ENCODE results near the gene EVX2.

The EVX2 gene

DNA sequence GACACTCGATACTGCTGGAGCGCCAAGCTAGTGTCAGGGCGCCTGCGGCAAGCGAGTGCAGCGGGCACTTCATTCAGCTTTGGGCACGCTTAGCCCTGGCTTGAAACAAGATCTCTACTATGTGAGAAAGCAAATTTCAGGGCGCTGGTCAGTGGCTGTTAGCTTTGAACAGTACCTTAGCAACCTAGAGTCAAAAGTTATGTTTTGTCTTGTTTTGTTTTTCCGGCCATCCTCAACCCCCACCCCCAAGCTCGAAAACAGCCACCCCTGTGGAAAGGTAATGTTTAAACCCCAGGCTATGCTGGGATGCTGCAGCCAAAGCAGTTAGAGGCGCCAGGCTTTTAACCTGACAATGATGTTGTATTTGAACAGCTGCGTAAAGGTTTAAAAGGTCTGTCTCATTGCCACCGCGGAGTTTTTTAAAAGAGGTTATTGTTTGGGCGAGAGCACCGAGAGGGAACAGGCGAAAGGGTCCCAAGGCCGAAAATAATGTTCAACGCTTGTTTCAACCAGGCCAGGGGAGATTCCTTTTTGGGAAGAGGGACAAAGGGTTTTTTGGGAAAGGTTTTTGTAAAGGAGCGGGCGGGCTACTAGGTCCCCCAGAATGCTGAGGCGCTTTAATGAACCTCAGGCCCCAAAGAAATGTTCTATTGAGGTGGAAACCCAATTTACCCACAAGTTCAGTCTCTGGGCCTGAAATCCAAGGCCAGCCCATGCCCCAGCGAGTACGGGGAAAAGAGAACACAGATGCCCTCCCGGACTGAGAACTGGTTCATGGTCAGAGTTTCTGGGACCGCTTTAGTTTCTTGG is 30.6 kb upstream of the EVX2 start:
- Histone ChIP-seq H3K4me3 (ENCODE audit: low read depth, low read length, poor library complexity, severe bottlenecking) (no peak overlapping the region), H3K9me3 (ENCODE audit: low read length) (no peaks in the 10 kb centered on the region), H3K9ac (ENCODE audit: low read length) (no peak overlapping the region), H3K9me2 (ENCODE audit: low read depth, low read length) (no peaks in the 10 kb centered on the region), H2AFZ (ENCODE audit: low read length) (no peak overlapping the region), H3K4me2 (ENCODE audit: low read length) (no peak overlapping the region), H3K79me2 (ENCODE audit: insufficient read depth, low read length) (no peaks in the 10 kb centered on the region), H3K4me1 (ENCODE audit: insufficient read depth, low read length, severe bottlenecking) (no peaks in the 10 kb centered on the region), H3K27me3 (ENCODE audit: insufficient read depth, low read length) (no peaks in the 10 kb centered on the region), H3K36me3 (ENCODE audit: insufficient read depth, low read length) (no peaks in the 10 kb centered on the region), H3K27ac (ENCODE audit: low read depth, low read length, poor library complexity, severe bottlenecking) (no peak overlapping the region), H4K20me1 (ENCODE audit: insufficient read depth, low read length) (no peaks in the 10 kb centered on the region), H3F3A (ENCODE audit: insufficient read depth, low read length) (no peaks in the 10 kb centered on the region)
- no peak for TF ChIP-seq EZH2 (IDR thresholded peaks at IDR 0.05; ENCODE audit: borderline replicate concordance, low read length)
- TF ChIP-seq, protein P1, sequence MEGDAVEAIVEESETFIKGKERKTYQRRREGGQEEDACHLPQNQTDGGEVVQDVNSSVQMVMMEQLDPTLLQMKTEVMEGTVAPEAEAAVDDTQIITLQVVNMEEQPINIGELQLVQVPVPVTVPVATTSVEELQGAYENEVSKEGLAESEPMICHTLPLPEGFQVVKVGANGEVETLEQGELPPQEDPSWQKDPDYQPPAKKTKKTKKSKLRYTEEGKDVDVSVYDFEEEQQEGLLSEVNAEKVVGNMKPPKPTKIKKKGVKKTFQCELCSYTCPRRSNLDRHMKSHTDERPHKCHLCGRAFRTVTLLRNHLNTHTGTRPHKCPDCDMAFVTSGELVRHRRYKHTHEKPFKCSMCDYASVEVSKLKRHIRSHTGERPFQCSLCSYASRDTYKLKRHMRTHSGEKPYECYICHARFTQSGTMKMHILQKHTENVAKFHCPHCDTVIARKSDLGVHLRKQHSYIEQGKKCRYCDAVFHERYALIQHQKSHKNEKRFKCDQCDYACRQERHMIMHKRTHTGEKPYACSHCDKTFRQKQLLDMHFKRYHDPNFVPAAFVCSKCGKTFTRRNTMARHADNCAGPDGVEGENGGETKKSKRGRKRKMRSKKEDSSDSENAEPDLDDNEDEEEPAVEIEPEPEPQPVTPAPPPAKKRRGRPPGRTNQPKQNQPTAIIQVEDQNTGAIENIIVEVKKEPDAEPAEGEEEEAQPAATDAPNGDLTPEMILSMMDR (IDR thresholded peaks at IDR 0.05; ENCODE audit: low read length): no peak

DNA sequence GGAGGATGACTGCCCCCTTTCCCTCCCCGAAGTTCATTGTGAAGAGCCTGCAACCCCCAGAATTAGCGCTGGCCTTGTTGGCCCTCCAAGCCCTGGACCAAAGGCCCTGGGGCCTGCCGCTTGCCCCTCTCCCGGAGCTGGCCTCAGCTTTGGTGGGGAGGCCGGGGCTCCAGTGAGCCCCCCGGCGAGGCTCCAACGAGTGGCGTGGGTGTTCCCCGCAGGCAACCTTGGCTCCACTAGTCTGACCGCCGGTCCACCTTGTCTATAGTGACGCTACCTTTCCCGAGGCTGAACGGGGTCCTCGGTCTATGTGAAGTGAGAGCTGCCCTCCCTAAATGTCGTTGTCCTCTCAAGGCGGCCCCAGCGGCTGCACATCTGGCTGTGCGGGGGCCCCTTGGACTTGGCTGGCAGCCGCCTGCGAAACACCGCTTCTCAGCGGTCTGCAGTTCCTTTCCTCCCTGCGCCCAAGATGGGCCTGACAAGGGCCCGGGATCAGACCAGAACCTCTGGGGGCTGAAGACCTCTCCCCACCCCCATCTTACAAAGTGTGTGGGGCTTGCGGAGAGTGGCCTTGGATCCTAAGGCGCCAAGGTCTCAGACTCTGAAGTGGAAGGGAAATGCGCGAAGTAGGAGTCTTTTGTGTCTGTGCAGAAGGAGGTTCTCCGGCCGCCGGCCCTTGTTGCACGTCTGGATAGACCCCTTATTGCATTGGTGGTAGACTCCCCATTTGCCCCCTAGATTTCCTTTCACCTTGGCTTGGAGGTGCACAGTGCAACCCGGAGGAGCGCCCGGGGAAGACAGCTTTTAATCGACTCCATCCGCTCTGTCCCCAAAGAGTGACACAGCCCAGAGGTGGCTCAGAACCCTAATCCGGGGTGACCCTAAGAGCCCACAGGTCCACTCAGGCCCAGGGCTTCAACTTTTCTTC is 28.9 kb upstream of the EVX2 start:
- Histone ChIP-seq H3K36me3 (ENCODE audit: insufficient read depth, low read length) (no peaks in the 10 kb centered on the region), H3K27ac (ENCODE audit: low read depth, low read length, poor library complexity, severe bottlenecking) (no peak overlapping the region), H3K9me2 (ENCODE audit: low read depth, low read length) (no peaks in the 10 kb centered on the region), H2AFZ (ENCODE audit: low read length) (no peak overlapping the region), H4K20me1 (ENCODE audit: insufficient read depth, low read length) (no peaks in the 10 kb centered on the region), H3K4me2 (ENCODE audit: low read length) (no peak overlapping the region), H3K4me1 (ENCODE audit: insufficient read depth, low read length, severe bottlenecking) (no peaks in the 10 kb centered on the region), H3K27me3 (ENCODE audit: insufficient read depth, low read length) (no peaks in the 10 kb centered on the region), H3K9me3 (ENCODE audit: low read length) (no peaks in the 10 kb centered on the region), H3K9ac (ENCODE audit: low read length) (no peak overlapping the region), H3F3A (ENCODE audit: insufficient read depth, low read length) (no peaks in the 10 kb centered on the region), H3K79me2 (ENCODE audit: insufficient read depth, low read length) (no peaks in the 10 kb centered on the region), H3K4me3 (ENCODE audit: low read depth, low read length, poor library complexity, severe bottlenecking) (no peak overlapping the region)
- TF ChIP-seq, protein P1 (IDR thresholded peaks at IDR 0.05; ENCODE audit: low read length): no peak
- TF ChIP-seq EZH2 (IDR thresholded peaks at IDR 0.05; ENCODE audit: borderline replicate concordance, low read length): no peak

DNA sequence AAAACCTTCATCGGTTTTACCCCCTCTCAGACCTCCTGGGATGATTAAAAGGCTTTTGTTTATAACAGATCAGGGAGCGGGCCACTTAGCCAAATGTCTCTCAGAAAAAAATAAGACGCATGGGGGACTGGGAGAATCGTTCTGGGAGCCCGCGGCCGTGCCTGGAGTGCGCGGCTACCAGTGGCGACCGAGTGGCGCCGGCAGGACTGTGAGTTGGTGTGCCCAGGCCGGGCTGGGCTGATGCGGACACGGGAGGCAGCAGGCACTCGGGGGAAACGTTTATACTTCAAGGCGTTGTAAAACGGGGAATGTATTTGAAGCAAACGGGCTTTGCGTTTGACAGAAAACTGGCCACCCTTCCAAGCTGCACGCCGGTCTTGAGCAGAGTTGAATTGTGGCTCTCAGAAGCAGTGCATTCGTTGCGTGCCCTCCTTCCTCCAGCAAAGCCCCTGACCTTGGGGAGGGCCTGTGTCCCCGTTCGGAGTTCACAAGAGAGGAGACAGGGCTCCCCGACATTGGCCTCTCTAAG is 28.1 kb upstream of the EVX2 start:
- no peak for TF ChIP-seq EZH2 (IDR thresholded peaks at IDR 0.05; ENCODE audit: borderline replicate concordance, low read length)
- Histone ChIP-seq H3K9me2 (ENCODE audit: low read depth, low read length) (no peaks in the 10 kb centered on the region), H3K4me3 (ENCODE audit: low read depth, low read length, poor library complexity, severe bottlenecking) (no peak overlapping the region), H3K4me2 (ENCODE audit: low read length) (no peak overlapping the region), H3K36me3 (ENCODE audit: insufficient read depth, low read length) (no peaks in the 10 kb centered on the region), H3K79me2 (ENCODE audit: insufficient read depth, low read length) (no peaks in the 10 kb centered on the region), H3K9ac (ENCODE audit: low read length) (no peak overlapping the region), H2AFZ (ENCODE audit: low read length) (no peak overlapping the region), H3K4me1 (ENCODE audit: insufficient read depth, low read length, severe bottlenecking) (no peaks in the 10 kb centered on the region), H3K27me3 (ENCODE audit: insufficient read depth, low read length) (no peaks in the 10 kb centered on the region), H3F3A (ENCODE audit: insufficient read depth, low read length) (no peaks in the 10 kb centered on the region), H3K27ac (ENCODE audit: low read depth, low read length, poor library complexity, severe bottlenecking) (no peak overlapping the region), H4K20me1 (ENCODE audit: insufficient read depth, low read length) (no peaks in the 10 kb centered on the region), H3K9me3 (ENCODE audit: low read length) (no peaks in the 10 kb centered on the region)

Data from OCI-LY1 (cell line).